ELR (cell line): Measurements from ENCODE around the gene BANP.
"Not testable (repeated sequence)": the region's sequence is repeated elsewhere in the genome, so short reads cannot be mapped to it uniquely, and the experiment has no call there.

Experiments used
- DNase-seq: peaks from one replicate; pipeline ENCODE4 v3.0.0-alpha.2; 2015; ENCODE audit warnings: low read depth

BANP gene

DNA sequence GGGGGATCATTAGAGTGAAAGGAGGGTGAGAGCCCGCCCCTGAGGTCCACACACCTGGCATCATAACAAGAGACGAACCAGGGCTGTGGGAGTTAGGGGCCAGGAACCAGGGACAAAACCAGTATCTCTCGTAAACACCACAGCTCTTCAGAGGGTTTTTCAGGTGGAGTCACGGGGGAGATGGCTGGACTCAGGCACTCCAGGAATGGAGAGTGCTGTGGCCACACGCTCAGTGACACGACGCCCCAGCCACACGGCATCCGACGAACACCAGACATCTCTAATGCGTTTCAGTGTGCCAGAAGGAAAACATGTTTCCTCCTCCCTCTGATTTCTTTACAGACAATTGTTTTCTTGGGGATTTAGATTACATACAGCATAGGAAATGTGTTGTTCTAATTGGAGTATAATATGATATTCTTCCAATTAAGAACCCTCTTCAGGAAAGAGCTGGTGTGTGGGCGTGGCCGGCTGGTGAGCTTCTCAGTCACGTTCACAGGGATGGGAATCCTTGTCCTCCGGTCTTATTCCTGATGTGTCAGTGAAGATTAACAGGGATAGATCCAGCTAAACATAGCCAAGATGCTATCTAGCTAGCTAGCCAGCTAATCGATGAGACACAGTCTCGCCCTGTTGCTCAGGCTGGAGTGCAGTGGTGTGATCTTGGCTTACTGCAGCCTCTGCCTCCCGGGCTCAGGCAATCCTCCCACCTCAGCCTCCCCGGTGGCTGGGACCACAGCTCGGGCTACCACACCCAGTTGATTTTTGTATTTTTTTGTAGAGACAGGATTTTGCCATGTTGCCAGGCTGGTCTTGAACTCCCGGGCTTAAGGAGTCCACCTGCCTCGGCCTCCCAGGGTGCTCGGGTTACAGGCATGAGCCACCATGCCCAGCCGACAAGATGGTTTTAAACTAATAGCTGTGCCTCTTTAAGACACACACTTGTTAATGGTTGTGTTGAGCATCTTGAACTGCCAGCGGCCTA, 98.6 kb downstream of the BANP start:
- no peak for DNase-seq

DNA sequence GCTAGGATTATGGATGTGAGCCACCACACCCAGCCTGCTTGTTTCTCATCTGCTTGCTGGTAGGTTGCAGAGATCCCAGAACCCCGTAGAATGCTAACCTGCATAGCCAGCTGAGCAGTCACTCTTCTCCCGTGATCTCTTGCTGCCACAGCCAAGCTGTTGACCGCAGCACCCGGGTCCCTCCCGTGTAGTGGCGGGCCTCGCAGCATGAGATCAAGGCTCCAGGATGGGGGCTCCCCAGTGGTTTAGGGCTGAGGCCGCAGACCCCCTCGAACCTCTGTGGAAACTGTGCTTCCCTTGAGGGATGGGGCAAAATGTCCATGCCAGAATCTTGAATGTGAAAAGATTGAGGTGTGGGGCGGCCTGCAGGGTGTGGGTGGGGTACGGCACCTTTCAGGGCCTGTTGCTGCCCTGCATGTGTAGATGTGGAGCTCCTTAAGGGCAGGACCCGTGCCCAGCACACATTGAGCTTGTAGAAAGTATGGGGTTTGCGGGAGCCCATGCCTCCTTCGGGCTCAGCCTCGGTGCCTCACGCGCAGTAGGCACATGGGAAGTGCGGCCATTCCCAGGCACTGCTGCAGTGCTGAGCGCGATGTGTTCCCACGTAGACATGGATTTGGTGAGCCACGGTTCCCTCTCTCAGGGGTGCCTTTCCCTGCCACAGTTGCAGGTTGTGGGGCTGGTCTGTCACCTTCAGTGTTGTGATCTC, 99.9 kb downstream of the BANP start:
- no peak for DNase-seq

DNA sequence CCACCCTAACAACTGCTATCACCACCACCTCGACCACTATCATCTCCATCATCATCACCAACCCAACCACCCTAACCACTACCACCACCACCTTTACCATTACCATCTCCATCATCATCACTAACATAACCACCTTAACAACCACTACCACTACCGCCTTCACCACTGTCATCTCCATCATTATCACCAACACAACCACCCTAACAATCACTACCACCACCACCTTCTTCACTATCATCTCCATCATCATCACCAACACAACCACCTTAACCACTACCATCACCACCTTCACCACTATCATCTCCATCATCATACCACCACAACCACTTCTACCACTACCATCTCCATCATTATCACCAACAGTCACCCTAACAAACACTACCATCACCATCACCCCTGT, 101.4 kb downstream of the BANP start:
- DNase-seq = no peak

DNA sequence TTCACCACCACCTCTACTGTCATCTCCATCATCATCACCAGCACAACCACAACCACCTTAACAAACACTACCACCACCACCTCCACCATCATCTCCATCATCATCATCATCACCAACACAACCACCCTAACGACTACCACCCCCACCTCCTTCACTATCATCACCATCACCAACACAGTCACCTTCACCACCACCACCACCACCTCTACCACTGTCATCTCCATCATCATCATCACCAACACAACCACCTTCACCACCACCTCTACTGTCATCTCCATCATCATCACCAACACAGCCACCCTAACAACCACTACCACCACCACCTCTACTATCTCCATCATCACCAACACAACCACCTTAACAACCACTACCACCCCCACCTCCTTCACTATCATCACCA, 102.2 kb downstream of the BANP start:
- not testable (repeated sequence) for DNase-seq

DNA sequence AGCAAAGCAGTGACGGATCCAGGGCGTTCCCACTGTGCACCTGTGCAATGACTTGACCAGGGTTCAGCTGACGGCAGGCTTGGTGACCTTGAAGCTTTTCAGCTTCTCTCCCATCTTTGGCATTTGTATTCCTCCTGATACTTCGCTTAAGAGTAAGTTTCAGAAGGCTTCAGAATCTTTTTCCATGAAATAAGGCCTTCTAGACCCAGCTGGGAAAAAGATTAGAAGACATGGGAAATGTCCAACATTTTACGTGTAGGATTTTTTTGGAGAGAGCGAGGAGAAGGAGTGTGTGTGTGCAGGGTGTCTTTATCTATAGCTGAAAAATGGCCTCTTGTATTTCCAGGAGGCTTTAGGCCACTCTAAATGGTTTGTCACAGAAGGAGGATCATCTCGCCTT, 104.1 kb downstream of the BANP start:
- no peak for DNase-seq

DNA sequence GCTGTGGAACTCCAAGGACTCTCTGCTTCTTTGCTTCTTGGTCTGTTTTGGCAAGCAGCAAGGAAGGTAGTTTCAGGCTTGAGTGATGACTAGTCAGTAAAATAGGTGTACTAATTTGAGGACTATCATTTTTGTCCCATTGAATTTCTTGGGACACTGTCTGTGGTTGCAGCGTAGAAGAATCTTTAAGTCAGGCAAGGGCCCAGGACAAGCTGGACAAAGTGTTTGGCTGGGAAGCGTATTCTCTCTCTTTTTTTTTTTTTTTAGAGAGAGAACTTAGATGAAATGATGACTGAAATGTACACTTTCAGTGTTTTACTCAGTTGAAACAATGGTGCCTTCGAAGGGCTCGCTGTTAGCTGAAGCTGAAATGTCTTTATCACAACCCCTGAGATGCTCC, 105.0 kb downstream of the BANP start:
- no peak for DNase-seq

DNA sequence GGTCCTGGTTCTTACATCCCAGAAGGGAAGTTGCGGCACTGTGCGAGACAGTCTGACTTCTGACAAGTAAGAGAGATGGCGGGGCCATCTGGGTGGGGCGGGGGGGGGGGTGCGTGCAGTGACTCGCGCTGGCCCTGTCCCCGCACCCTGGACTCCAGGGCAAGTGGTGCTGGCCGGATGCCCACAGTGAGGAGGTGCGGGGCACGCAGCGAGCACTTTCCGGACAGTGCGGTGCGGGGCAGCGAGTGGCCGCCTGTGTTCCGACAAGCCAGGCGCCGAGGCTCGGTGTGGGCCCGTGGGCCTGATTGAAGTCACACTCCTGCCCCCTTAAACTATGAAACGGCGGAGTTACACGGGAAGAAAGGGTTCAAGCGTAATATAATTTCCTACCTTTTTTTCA, 106.4 kb downstream of the BANP start:
- no peak for DNase-seq

DNA sequence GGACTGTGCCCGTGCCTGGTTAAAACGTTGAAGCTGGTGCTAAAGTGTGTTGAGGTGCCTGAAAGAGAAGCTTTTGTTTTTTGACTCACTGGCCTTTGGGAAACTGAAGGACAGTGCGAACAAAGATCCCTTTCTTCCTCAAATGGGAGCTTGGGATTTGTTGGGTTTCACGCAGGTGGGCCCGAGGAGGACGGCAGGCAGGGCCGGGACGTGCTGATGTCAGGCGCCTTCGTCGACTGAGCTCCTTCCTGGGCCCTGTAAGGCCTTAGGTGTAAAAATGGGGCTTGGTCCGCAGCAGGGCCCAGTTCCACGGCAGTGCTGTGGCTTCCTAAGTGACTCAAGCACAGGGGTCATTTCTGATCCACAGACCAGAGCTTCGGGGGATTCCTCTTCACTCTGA, 106.9 kb downstream of the BANP start:
- DNase-seq = no peak

DNA sequence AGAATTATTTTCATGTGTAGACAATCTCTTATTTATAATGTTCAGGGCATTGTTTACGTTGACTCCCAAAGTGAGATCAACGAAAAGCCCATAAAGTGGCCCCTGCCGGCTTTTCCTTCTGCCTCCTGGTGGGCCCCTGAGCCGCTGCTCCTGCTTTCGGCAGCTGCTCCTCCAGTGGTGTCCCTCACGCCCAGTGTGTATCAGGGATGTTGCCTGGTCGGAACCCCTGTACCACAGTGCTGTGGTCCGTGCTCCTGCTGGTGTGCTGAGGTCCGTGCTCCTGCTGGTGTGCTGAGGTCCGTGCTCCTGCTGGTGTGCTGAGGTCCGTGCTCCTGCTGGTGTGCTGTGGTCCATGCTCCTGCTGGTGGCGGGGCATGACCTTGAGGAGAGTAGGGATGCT, 107.6 kb downstream of the BANP start:
- DNase-seq = no peak

DNA sequence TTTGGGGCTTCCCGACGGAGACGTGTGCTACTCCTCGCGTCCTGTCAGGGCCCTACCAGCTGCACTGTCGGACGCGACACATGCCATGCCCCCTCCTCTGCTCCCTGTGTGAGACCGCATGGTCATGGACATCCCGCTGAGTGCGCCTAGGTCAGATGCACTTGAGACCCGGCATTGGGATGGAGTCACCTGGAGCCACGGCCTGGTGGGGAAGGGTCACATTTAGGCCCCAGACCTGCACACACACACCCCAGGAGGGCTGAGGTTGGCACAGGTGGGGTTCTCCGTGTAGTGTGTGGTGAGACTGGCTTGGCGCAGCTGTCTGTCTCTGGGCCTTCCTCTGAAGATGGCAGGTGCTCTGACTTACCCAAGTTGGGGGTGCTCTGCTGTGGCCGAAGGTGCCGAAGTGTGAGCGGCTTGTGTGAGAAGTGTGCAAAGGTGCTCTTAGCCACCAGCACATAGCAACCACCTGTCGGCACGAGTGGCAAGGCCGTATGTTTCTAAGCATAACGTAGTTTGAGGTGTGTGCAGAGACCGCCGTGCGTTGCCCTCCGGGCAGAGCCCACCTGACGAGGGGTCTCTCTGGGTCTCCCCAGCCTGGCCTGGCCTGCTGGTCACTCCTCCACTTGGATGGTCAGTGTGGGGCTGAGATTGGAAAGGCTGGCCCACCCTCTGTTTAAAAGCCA, 108.6 kb downstream of the BANP start:
- no peak for DNase-seq

DNA sequence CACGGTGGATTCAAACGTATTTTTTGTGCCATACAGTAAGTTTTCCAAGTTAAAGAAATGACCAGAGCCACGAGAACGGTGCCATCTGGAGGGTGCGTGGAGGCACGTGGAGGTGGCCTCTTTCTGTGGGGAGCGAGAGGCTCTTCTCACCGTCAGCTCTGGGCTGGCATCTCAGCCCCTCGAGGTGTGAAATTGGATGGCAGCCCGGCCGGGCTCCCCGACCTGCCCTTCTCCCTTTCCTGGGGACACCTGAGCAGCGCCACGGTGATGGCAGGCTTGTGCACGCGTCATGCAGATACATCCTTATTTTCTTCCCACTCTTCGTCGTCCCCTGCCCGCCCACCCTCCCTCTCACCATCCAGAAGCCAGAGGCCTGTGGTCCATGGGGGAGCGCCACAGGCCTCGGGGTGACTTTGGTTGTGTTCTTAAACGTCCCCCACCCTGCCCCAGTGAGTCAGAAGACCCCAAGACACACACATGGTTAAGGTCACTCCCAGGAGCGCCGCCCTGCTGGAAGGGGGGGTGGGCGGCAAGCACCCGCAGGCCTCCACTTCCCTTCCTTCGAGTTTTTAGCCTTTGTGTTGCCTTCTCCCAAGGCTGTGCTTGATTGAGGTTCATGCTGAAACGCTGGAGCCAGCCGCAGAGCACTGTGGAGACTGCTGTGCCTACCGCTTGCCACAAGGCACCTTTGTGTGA, 109.4 kb downstream of the BANP start:
- no peak for DNase-seq

DNA sequence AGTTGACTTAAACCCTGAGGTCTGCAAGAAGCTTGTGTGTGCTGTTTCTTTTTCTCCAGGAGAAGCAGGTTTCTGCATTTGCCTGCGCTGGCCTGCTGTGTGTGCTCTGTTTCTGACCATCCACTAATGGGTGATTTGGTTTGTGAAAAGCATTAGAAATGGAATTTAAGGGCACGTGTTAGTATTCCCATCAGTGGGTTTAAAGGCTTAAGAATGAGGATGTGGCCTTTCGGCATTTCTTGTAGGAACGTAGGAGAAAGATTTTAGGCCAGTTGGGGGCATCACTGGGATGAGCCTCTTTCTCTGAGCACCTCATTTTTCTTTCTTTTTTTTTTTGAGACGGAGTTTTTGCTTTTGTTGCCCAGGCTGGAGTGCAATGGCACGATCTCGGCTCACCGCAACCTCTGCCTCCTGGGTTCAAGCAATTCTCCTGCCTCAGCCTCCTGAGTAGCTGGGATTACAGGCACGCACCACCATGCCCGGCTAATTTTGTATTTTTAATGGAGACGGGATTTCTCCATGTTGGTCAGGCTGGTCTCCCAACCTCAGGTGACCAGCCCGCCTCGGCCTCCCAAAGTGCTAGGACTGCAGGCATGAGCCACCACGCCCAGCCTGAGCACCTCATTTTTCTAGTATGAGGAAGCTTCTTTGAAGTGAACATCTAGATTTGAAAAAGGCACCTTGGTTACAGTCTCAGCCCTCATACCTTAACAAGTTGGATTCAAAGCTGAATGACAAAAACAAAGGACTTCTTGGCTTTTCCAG, 110.3 kb downstream of the BANP start:
- DNase-seq = no peak

DNA sequence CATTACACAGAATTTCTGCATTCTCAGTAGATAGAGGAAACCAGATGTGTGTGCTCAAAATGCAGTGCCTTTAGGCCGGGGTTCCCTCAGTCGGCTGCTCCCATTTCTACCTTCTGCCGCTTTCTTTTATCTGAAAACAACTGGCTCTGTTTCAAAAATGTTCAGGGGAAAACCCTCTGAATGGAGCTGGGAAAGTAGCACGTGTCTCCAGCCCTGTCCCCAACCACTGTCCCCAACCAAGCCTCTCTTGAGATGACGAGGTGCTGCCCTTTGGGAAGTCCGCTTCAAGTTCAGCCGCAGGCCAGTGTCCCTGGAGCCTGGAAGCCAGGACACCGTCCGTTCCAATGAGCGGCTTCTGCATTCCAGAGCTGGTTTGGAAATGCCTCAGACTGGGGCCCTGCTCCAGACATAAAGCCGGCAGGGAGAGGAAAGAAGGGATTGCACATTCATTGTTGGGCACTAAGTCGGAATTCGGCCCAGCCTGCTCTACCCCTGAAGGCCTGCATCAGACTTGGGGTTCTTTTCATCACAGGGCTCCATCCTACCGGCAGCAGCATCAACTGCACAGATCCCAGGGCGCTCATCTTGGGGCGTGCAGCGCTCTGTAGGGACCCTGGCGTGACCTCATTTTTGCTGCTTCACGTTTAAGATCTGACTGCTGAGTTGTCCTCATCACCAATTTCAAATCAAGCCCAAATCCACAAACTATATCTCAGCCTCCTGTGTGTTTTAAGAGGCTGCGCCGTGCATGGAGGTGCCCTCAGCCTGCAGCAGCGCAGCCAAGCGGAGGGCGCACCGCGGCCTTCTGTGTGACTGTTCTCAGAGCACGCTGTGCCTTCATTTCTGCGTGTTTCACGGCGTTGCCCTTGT, 111.3 kb downstream of the BANP start:
- peak; percentile 70 for DNase-seq

DNA sequence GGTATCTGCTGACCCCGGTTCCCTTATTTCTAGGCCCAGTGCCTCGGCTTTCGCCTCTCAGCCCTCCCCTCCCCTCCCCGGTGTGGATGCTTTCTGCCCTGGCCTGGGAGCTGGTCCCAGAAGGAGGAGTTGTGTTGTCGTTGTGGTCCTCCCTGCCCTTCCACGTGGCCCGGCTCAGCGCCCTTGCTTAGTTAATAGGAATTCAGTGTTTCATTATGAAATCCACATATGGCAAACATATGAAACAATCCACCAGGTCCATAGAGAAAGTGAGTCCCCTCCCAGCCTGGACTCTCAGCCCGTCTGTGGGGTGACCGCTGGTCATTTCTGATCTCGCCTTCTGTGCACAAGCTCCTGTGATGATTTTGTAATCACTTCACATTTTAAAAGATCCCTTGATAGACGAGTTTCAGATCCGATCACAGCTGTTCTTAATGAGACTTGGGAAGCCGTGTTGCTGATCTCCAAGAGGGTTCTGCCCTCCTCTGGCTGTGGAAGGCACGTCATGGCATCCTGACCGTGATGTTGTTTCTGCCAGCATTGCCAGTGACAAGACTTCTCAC, 112.1 kb downstream of the BANP start:
- DNase-seq = peak; percentile 50

DNA sequence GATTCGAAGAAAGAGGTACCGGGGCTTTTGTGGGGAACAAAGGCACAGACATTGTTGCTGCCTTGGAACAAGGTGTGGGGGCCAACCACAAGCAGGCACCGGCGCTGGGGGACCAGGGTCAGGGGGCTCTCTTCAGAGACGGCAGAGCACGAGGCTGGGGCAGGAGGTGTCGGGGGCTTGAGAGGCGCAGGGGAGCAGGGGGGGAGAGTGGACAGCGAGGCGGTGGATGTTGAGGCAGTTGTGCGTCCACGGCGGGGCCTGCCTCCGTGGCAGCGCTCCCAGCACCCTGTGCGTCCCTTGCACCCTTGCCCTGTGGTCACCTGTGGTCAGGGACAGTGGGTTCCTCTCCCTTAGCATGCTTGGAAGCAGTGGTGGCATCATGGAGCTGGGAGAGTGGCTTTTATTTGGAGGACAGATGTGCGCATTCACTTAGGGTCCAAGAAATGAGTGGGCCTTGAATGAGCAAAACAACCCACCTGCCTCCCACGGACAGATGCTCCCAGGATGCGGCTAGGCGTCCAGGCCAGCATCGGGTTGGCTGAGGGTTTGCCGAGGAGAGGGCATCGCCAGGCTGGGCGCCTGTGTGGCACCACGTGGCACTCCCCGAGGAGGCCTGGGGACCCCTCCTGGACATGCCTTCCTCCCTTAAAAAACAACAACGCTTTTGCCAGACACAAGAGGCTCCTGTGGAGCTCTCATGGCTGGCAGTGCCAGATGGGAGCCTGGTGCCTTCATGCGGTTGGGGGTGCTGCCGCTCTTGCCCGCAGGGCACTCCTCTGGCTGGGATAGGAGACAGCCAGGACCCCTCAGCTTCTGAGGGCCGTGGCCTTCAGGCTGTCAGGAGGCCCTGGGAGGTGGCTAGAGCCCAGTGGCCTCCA, 113.0 kb downstream of the BANP start:
- peak; percentile 10 for DNase-seq

DNA sequence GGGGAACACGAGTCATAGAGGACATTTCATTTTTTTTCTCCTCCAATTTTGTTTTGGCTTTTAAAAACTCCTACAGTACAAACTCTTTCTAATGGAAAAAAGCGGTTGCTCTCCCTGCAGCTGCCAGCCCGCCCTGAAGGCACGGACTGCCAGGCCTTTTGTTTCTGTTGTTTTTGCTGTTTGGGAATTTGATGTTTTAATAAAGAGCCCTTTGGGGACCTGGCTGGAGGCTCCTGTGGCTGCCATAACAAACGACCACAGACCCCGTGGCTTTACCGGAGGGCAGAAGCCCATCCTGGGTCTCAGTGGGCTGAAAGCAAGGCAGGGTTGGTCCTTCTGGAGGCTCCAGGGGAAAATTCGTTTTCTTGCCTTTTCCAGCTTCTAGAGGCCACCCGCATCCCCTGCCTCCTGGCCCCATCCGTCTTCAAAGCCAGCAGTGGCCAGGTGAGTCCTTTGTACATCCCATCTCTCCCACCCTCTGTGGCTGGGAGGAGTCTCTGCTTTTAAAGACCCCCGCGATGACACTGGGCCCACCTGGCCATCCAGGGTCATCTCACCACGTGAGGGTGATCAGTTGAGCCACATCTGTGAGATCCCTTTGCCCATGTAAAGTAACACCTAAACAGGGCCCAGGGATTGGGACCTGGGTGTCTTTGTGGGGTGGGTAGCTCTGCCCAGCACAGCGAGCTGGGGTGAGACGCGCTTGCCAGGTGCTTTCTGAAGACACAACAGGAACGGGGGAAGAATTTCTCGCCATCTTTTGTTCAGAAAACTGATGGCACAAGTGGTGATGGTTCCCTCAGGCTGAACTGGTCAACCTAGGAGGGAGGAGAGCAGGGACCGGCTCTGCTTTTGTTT, 113.9 kb downstream of the BANP start:
- no peak for DNase-seq

DNA sequence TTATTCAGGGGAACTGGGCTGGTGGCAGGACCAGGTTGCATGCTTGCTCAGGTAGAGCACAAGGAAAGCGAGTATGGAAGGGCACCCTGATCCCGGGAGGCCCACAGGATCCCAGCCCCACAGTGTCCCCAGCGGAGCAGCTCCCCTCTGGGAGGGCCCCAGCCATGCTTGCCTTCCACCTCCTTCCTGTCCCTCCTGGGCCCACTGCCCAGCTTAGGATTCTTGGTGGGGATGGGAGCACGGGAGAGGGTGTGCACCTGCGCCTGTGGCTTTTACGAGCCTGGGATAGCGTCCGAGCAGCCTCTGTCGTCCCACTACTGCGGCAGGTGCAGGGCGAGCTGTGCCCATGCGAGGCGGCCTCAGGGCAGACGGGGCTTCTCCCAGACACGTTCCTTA, 114.5 kb downstream of the BANP start:
- no peak for DNase-seq

DNA sequence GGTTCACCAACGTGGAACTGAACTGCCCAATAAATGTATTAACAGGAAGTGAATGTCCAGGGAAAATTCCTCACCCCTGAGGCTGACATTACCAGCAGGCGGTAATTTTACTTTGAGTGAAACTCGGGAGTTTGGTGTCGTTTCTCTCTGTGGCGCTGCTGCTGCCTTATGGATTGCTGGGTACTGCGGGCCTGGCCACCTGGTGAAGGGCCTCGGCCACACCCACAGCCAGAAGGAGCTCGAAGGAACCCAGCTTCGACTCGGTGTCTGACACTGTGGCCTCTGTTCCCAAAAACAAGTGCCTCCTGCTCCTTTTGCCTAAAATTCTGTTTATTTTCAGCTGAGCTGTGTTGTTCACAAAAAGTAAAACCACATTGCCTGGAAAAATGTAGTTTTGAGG, 115.0 kb downstream of the BANP start:
- no peak for DNase-seq
